Stimulated activated CD4-positive, alpha-beta T cell treated with anti-CD3 and anti-CD28 coated beads, TNF-alpha, amount 100 ng/mL, for 1 hour (primary cell): ENCODE measurements around the gene TRIM24.

ENCODE experiments used
- DNase-seq, 3 donors: peaks; one replicate each; pipeline ENCODE4 v3.0.0-alpha.2; 2020; ENCODE audit warnings: low read depth in 3 of 3, low spot score in 1 of 3

TRIM24 gene

GRCh38 chr7:138618506-138618905, 158.4 kb downstream of the TRIM24 start:
- no peak for DNase-seq

- DNase-seq = no peak
These were observed 158.9 kb downstream of the TRIM24 start for GRCh38 chr7:138618933-138619332.

DNA sequence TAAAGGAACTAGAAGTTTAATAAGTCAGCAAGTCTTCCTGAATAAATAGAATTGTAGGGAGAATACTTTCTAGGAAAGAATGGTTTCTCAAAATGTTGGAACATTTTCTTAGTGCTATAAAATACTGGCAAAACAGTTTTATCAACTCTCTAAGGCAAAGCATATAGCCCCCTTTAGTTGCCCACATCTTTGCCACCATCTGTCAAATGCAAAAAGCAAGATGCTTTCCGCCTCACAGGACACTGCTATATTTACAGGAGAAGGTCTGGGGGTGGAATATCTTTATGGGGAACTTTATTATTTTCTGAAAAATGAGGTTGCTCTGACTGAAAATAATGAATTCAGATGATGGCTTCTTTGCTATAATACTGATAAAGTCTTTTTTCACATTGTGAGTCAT, 162.8 kb downstream of the TRIM24 start:
- DNase-seq = no peak

- DNase-seq = no peak
These were observed 165.2 kb downstream of the TRIM24 start for GRCh38 chr7:138625084-138625848.

- DNase-seq = no peak
These were observed 165.8 kb downstream of the TRIM24 start for GRCh38 chr7:138625849-138626230.

DNA sequence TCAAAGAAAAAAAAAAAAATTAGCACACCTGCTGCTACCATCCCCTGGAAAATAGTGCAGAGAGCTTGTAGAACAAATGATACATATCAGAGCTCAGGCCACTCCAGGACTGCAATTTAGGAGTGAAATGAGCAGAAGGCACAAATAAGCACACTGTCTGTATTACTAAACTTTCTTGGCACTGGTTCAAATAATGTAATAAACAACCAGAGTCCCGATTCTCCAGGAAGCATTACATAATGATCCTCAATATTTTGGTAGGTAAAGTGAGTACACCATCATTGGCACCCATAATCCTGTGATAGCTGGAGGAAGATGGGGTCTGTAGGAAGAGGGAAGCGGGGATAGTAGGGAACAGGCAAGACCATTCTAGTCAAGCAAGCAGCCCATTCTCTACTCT, 166.8 kb downstream of the TRIM24 start:
- no peak for DNase-seq

DNA sequence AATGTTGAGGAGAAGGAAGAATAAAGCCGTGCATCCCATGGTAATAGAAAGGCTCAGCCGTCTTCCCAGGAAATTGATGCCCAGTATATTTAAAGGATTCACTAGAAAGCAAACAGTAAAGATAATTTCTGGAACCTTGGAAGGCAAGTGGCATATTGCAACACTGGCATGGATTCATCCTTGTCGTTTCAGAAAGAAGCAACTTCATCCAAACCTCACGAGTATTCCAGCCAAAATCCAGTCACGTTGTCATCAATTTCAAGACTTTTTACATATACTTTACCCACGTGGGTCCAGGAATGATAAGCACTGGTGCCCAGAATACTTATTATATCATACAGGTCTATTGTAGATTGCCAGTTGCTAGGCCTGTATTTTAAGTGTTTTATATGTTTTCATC, 167.3 kb downstream of the TRIM24 start:
- DNase-seq = no peak

- no peak for DNase-seq
These were observed 170.1 kb downstream of the TRIM24 start for GRCh38 chr7:138630059-138630610.

DNA sequence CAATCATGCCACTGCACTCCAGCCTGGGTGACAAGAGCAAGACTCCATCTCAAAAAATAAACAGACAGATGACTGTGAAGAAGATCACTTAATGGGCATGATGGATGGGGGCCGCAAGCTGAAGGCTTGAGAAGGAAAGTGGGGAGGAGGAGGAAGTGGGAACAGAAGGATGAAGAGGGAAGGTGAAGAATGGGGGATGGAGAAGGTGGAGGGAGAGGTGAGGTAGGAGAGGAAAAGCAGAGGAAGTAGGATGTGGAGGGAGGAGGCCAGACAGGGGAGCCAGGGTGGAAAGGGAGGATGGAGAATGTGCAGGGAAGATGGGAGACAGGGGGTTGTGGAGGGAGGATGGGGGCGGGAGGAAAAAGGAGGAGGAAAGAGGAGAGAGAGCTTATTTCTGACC, 172.3 kb downstream of the TRIM24 start:
- DNase-seq = no peak

GRCh38 chr7:138632826-138633602, 173.0 kb downstream of the TRIM24 start:
- no peak for DNase-seq
